Measurements from ENCODE around the gene TULP1.
A peak's percentile ranks its signal among the peaks of the same experiment; 100 is the strongest.

The TULP1 gene

GRCh38 chr6:35512740-35513139, at the start of gene TULP1:
Gene TULP1, minus strand, starts transcription at chr6:35512896. Its CDS starts 38 bp downstream, at chr6:35512858.
- Histone ChIP-seq H3K4me3 (ENCODE audit: low read length) (peak within 1 kb of the TSS; percentile 17), H3K27me3 (ENCODE audit: control insufficient read depth, insufficient read depth, low read length) (peaks cover 5% of the 10 kb centered on the region), H3K9ac (ENCODE audit: low read length) (no peak within 1 kb of the TSS), H3K27ac (ENCODE audit: low read length) (no peak within 1 kb of the TSS), H3K36me3 (ENCODE audit: control insufficient read depth, low read depth, low read length) (no peaks in the 10 kb centered on the region), H3K4me1 (ENCODE audit: control insufficient read depth, low read depth, low read length) (peaks cover 9% of the 10 kb centered on the region), H3K9me3 (ENCODE audit: control insufficient read depth, low read depth, low read length) (no peaks in the 10 kb centered on the region)

GRCh38 chr6:35562060-35562459, 49.4 kb upstream of the TULP1 start:
- H3K9me3 ChIP-seq (ENCODE audit: control insufficient read depth, low read depth, low read length) = no peaks in the 10 kb centered on the region
- no peaks in the 10 kb centered on the region for H3K27me3 ChIP-seq (ENCODE audit: control insufficient read depth, insufficient read depth, low read length)
- H3K4me3 ChIP-seq (ENCODE audit: low read length) = no peak overlapping the region
- H3K9ac ChIP-seq (ENCODE audit: low read length) = no peak overlapping the region
- H3K4me1 ChIP-seq (ENCODE audit: control insufficient read depth, low read depth, low read length) = no peaks in the 10 kb centered on the region
- no peak overlapping the region for H3K27ac ChIP-seq (ENCODE audit: low read length)
- no peaks in the 10 kb centered on the region for H3K36me3 ChIP-seq (ENCODE audit: control insufficient read depth, low read depth, low read length)

DNA sequence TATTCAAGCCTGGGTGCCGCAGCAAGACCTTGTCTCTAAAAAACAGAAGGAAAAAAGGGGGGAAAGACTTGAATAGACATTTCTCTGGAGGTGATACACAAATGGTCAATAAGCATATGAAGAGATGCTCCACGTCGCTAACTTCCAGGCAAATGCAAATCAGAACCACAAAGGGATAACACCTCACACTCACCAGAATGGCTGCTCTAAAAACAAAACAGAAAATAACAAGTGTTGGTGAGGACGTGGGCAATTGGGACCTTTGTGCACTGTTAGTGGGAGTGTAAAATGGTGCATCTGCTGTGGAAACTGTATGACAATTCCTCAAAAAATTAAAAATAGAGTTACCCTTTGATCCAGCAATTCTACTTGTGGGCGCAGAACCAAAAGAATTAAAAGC, 48.4 kb upstream of the TULP1 start:
- Histone ChIP-seq H3K9ac (ENCODE audit: low read length) (no peak overlapping the region), H3K4me1 (ENCODE audit: control insufficient read depth, low read depth, low read length) (no peaks in the 10 kb centered on the region), H3K27ac (ENCODE audit: low read length) (no peak overlapping the region), H3K9me3 (ENCODE audit: control insufficient read depth, low read depth, low read length) (no peaks in the 10 kb centered on the region), H3K4me3 (ENCODE audit: low read length) (no peak overlapping the region), H3K27me3 (ENCODE audit: control insufficient read depth, insufficient read depth, low read length) (no peaks in the 10 kb centered on the region), H3K36me3 (ENCODE audit: control insufficient read depth, low read depth, low read length) (no peaks in the 10 kb centered on the region)

DNA sequence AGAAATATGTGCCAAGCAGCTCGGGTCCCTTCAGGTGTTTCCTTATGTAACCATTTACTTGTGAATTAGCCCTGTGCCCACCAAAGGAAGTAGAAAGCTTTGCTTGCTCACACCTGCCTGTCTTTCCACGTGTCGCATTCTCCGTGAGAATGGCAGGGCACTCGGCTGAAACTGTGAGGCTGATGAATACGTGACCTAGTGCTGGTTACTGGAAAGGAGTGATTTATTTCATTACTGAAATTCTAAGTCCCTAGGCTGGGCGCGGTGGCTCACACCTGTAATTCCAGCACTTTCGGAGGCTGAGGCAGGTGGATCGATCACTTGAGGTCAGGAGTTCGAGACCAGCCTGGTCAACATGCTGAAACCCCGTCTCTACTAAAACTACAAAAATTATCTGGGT, 45.9 kb upstream of the TULP1 start:
- Histone ChIP-seq H3K9ac (ENCODE audit: low read length) (no peak overlapping the region), H3K4me3 (ENCODE audit: low read length) (no peak overlapping the region), H3K27ac (ENCODE audit: low read length) (no peak overlapping the region), H3K36me3 (ENCODE audit: control insufficient read depth, low read depth, low read length) (no peaks in the 10 kb centered on the region), H3K9me3 (ENCODE audit: control insufficient read depth, low read depth, low read length) (no peaks in the 10 kb centered on the region), H3K27me3 (ENCODE audit: control insufficient read depth, insufficient read depth, low read length) (no peaks in the 10 kb centered on the region), H3K4me1 (ENCODE audit: control insufficient read depth, low read depth, low read length) (no peaks in the 10 kb centered on the region)

DNA sequence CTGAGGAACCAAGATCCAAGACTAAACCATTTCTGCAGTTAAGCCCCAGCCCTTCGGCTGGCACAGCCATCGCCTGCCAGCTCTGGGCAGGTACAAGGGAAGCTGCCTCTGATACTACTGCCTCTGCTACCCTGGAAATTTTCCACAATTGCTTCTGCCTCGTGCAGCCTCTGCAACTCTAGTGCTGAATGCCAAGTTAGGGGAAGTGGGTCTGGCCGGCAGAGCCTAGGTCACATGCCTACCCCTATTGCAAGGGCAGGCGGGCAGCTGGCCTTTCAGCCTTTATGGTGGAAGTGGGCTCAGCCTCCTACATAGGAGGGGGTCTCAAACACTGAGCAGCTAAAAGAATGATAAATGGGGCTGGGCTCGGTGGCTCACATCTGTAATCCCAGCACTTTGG, 44.5 kb upstream of the TULP1 start:
- Histone ChIP-seq H3K27me3 (ENCODE audit: control insufficient read depth, insufficient read depth, low read length) (no peaks in the 10 kb centered on the region), H3K9me3 (ENCODE audit: control insufficient read depth, low read depth, low read length) (no peaks in the 10 kb centered on the region), H3K4me3 (ENCODE audit: low read length) (no peak overlapping the region), H3K27ac (ENCODE audit: low read length) (no peak overlapping the region), H3K36me3 (ENCODE audit: control insufficient read depth, low read depth, low read length) (no peaks in the 10 kb centered on the region), H3K9ac (ENCODE audit: low read length) (no peak overlapping the region), H3K4me1 (ENCODE audit: control insufficient read depth, low read depth, low read length) (no peaks in the 10 kb centered on the region)

DNA sequence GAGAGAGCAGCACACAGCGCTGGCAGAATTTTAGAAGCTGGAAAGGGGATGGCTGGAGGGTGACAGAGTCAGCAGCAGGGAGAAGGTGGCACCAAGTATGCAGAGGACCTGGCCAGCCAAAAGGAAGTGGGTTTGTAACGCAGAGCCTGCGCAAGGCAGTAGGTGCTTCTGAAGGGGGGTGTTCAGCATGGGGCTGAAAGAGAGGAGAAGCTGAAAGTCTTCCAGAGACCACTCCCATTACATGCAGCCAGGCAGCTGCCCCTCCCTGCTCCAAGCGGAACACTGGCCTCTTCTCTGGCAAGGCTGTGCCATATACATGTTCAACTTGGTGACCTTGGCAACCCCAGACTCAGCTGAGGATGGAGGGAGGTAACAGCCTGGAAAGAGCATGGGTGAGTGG, 42.1 kb upstream of the TULP1 start:
- Histone ChIP-seq H3K4me3 (ENCODE audit: low read length) (no peak overlapping the region), H3K27me3 (ENCODE audit: control insufficient read depth, insufficient read depth, low read length) (no peaks in the 10 kb centered on the region), H3K9me3 (ENCODE audit: control insufficient read depth, low read depth, low read length) (no peaks in the 10 kb centered on the region), H3K27ac (ENCODE audit: low read length) (no peak overlapping the region), H3K4me1 (ENCODE audit: control insufficient read depth, low read depth, low read length) (no peaks in the 10 kb centered on the region), H3K36me3 (ENCODE audit: control insufficient read depth, low read depth, low read length) (no peaks in the 10 kb centered on the region), H3K9ac (ENCODE audit: low read length) (no peak overlapping the region)

DNA sequence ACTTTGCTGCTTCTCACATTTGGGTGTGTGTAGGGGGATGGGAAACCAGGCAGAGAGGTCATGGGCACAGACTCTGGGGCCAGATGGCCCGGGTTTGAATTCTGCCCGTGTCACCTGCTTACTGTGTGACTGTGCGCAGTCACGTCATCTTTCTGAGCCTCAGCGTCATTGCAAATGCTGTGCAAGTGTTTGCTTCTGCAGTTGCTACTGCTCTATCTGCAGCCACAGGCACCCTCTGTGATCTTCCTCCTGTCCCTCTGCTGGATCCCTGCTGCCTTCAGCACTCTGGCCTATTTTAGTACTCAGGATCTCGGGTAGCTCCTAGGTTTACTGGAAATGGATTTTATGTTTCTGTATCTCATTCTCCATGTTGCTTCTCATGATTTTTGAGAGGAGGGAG, 40.6 kb upstream of the TULP1 start:
- Histone ChIP-seq H3K27me3 (ENCODE audit: control insufficient read depth, insufficient read depth, low read length) (no peaks in the 10 kb centered on the region), H3K9me3 (ENCODE audit: control insufficient read depth, low read depth, low read length) (no peaks in the 10 kb centered on the region), H3K27ac (ENCODE audit: low read length) (no peak overlapping the region), H3K4me1 (ENCODE audit: control insufficient read depth, low read depth, low read length) (no peaks in the 10 kb centered on the region), H3K36me3 (ENCODE audit: control insufficient read depth, low read depth, low read length) (no peaks in the 10 kb centered on the region), H3K4me3 (ENCODE audit: low read length) (no peak overlapping the region), H3K9ac (ENCODE audit: low read length) (no peak overlapping the region)

DNA sequence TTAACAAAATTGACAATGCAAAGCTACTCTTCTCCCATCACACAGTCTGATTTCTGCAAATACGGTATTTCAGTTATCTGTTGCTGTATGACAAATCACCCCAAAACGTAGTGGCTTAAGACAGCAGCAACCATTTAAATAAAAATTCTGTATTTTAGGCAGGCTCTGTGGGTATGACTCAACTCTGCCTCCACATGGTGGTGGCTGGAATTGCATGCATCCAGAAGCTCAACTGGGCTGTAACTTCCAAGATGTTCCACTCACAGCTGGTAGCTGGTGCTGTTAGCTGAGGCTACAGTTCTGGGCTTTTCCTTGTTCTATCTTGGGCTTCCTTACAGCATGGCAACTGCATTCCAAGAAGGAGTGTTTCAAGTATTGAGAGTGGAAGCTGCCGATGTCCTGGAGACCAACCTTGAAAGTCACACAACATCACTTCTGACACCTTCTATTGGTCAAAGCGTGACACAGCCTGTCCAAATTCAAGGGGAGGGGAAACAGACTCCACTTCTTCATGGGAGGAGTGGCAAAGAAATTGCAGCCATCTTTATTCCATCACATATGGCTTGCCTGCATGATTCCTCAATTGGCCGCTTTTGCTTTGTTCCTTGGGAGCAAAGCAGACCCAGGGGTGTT, 39.7 kb upstream of the TULP1 start:
- Histone ChIP-seq H3K27ac (ENCODE audit: low read length) (no peak overlapping the region), H3K36me3 (ENCODE audit: control insufficient read depth, low read depth, low read length) (no peaks in the 10 kb centered on the region), H3K27me3 (ENCODE audit: control insufficient read depth, insufficient read depth, low read length) (no peaks in the 10 kb centered on the region), H3K4me3 (ENCODE audit: low read length) (no peak overlapping the region), H3K9ac (ENCODE audit: low read length) (no peak overlapping the region), H3K4me1 (ENCODE audit: control insufficient read depth, low read depth, low read length) (no peaks in the 10 kb centered on the region), H3K9me3 (ENCODE audit: control insufficient read depth, low read depth, low read length) (no peaks in the 10 kb centered on the region)

GRCh38 chr6:35550437-35550836, 37.7 kb upstream of the TULP1 start:
- Histone ChIP-seq H3K27me3 (ENCODE audit: control insufficient read depth, insufficient read depth, low read length) (no peaks in the 10 kb centered on the region), H3K27ac (ENCODE audit: low read length) (no peak overlapping the region), H3K4me1 (ENCODE audit: control insufficient read depth, low read depth, low read length) (no peaks in the 10 kb centered on the region), H3K36me3 (ENCODE audit: control insufficient read depth, low read depth, low read length) (no peaks in the 10 kb centered on the region), H3K4me3 (ENCODE audit: low read length) (no peak overlapping the region), H3K9me3 (ENCODE audit: control insufficient read depth, low read depth, low read length) (no peaks in the 10 kb centered on the region), H3K9ac (ENCODE audit: low read length) (no peak overlapping the region)

GRCh38 chr6:35547676-35548075, 35.0 kb upstream of the TULP1 start:
- Histone ChIP-seq H3K4me3 (ENCODE audit: low read length) (no peak overlapping the region), H3K9me3 (ENCODE audit: control insufficient read depth, low read depth, low read length) (no peaks in the 10 kb centered on the region), H3K27me3 (ENCODE audit: control insufficient read depth, insufficient read depth, low read length) (no peaks in the 10 kb centered on the region), H3K36me3 (ENCODE audit: control insufficient read depth, low read depth, low read length) (no peaks in the 10 kb centered on the region), H3K9ac (ENCODE audit: low read length) (no peak overlapping the region), H3K27ac (ENCODE audit: low read length) (no peak overlapping the region), H3K4me1 (ENCODE audit: control insufficient read depth, low read depth, low read length) (no peaks in the 10 kb centered on the region)

DNA sequence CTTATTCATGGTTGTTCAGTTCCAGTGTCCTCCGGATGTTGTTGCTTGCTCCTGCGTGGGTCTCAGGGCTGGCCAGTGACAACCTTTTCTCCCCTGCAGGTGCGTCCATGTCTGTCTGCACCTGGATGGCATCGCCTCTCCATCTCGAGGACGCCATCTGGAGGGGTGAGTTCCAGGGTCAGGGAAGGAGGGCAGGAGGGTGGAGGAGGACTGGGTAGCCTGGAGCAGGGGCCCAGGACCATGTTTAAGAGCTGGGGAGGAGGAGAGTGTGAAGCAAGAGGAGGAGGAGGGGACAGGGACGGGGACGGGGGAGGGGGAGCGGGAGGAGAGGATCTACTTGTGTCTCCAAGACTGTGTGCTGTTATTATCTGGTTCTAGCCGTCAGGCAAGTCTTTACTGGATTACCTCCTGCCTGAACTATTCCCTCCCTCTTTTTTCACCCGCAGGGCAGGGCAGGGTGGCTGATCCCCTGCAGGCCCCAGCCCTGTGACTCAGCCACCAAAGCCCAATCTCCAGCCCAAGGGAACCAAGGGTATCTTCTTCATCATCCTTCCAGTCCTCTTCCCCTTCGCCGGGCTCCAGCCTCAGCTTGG, 32.2 kb upstream of the TULP1 start:
- Histone ChIP-seq H3K36me3 (ENCODE audit: control insufficient read depth, low read depth, low read length) (no peaks in the 10 kb centered on the region), H3K27ac (ENCODE audit: low read length) (no peak overlapping the region), H3K4me3 (ENCODE audit: low read length) (no peak overlapping the region), H3K9me3 (ENCODE audit: control insufficient read depth, low read depth, low read length) (no peaks in the 10 kb centered on the region), H3K27me3 (ENCODE audit: control insufficient read depth, insufficient read depth, low read length) (no peaks in the 10 kb centered on the region), H3K9ac (ENCODE audit: low read length) (no peak overlapping the region), H3K4me1 (ENCODE audit: control insufficient read depth, low read depth, low read length) (no peaks in the 10 kb centered on the region)

DNA sequence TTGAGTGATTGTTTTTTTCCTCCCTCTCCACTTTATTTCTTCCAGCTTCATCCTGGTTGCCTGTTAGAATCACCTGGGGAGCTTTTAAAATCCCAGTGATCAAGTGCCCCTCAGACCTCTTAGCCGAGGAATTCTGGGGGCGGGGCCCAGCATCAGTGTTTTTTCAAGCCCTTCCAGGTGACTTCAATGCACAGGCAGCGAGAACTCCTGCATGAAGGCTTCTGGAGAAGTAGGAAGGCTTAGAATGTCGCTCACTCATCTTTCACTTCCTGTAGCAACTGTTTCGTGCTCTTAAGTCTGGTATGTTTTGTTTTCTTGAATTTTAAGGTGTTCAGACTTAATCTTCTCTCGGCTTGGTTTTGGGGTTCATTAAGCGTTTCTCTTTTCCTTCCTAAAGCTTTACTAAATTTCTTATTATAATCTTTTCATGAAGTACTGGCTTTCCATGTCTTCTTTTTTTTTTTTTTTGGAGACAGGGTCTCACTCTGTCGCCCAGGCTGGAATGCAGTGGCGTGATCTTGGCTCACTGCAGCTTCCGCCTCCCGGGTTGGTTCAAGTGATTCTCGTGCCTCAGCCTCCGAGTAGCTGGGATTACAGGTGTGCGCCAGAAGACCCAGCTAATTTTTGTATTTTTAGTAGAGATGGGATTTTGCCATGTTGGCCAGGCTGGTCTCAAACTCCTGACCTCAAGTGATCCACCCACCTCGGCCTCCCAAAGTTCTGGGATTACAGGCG, 30.9 kb upstream of the TULP1 start:
- Histone ChIP-seq H3K27me3 (ENCODE audit: control insufficient read depth, insufficient read depth, low read length) (no peaks in the 10 kb centered on the region), H3K27ac (ENCODE audit: low read length) (no peak overlapping the region), H3K4me1 (ENCODE audit: control insufficient read depth, low read depth, low read length) (no peaks in the 10 kb centered on the region), H3K9me3 (ENCODE audit: control insufficient read depth, low read depth, low read length) (no peaks in the 10 kb centered on the region), H3K4me3 (ENCODE audit: low read length) (no peak overlapping the region), H3K36me3 (ENCODE audit: control insufficient read depth, low read depth, low read length) (no peaks in the 10 kb centered on the region), H3K9ac (ENCODE audit: low read length) (no peak overlapping the region)
